Activated CD8-positive, alpha-beta memory T cell treated with anti-CD3 and anti-CD28 coated beads for 24 hours (primary cell): Measurements from ENCODE around the gene DUSP22.

Source experiments
- DNase-seq: peaks from one replicate; pipeline ENCODE4 v3.0.0-alpha.2; 2020

DUSP22 gene

GRCh38 chr6:382883-383810, 90.9 kb downstream of the DUSP22 start:
- DNase-seq = no peak

- no peak for DNase-seq
Observed at GRCh38 chr6:383856-384255, 91.6 kb downstream of the DUSP22 start.

- DNase-seq = no peak
Observed at GRCh38 chr6:384898-385297, 92.6 kb downstream of the DUSP22 start.

- DNase-seq = no peak
Observed at GRCh38 chr6:385614-386013, 93.3 kb downstream of the DUSP22 start.

- no peak for DNase-seq
Observed at GRCh38 chr6:386688-387266, 94.5 kb downstream of the DUSP22 start.

- DNase-seq = no peak
Observed at GRCh38 chr6:387293-387741, 95.0 kb downstream of the DUSP22 start.

GRCh38 chr6:388202-388903, 96.1 kb downstream of the DUSP22 start:
- no peak for DNase-seq

GRCh38 chr6:389143-389542, 96.9 kb downstream of the DUSP22 start:
- DNase-seq = no peak

DNA sequence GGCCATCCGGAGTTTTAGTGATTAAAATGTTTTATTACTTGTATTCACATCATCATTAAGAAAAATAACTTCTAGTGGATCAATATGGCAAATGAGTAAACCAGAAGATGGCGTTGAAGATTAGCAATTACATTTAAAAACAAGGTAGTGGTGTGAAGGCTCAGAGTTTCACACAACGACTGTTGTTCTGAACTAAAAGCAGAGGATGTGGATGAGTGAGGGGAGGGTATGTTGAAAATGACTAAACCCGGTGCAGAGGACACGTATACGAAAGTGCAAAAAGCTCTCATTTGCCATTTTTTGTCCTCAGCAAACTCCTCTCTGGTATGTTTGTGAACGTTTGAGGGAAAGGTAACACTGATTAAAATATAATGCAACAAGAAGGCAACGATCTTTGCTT, 97.3 kb downstream of the DUSP22 start:
- DNase-seq = no peak

- peak; percentile 88 for DNase-seq
Observed at GRCh38 chr6:390914-391558, 98.7 kb downstream of the DUSP22 start.

DNA sequence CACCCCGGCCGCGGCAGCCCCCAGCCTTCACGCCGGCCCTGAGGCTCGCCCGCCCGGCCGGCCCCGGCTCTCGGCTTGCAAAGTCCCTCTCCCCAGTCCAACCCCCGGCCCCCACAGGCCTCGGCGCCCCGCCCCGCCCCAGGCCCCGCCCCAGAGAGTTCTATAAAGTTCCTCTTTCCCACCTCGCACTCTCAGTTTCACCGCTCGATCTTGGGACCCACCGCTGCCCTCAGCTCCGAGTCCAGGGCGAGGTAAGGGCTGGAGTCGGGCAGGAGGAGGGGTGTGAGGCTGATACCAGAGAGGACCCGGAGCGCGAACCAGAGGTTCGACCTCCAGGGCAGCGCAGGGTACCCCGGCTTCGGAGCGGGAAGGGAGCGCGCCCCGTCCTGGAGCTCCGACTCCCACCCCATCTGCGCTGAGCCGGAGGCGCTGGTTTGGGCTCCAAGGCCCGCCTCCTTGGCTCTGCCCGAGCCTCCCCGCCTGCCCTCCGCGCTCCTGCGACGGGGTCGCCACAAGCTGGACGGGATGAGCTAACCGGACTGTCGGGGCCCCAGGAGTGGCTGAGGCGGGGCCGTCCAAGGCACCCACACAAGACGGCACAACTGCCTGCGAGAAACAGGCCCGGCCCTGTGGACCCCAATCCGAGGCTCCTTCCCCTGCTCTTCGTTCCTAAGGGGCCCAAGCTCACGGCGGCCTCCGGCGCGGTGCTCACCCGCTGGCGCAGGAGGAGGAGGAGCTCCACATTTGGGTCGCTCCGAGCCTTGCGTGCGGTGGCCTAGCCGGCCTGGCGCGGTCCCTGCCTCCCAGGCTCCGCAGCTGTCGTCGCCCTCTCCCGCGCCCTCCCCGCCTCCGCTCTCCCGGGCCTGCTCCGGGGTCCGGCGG, 99.5 kb downstream of the DUSP22 start, which contains the start of gene IRF4:
Gene IRF4, plus strand, starts transcription at position 194 of the 882 bp plus-strand sequence. CDS start 1,401 bp downstream, outside the sequence.
- peak; percentile 95 for DNase-seq

DNA sequence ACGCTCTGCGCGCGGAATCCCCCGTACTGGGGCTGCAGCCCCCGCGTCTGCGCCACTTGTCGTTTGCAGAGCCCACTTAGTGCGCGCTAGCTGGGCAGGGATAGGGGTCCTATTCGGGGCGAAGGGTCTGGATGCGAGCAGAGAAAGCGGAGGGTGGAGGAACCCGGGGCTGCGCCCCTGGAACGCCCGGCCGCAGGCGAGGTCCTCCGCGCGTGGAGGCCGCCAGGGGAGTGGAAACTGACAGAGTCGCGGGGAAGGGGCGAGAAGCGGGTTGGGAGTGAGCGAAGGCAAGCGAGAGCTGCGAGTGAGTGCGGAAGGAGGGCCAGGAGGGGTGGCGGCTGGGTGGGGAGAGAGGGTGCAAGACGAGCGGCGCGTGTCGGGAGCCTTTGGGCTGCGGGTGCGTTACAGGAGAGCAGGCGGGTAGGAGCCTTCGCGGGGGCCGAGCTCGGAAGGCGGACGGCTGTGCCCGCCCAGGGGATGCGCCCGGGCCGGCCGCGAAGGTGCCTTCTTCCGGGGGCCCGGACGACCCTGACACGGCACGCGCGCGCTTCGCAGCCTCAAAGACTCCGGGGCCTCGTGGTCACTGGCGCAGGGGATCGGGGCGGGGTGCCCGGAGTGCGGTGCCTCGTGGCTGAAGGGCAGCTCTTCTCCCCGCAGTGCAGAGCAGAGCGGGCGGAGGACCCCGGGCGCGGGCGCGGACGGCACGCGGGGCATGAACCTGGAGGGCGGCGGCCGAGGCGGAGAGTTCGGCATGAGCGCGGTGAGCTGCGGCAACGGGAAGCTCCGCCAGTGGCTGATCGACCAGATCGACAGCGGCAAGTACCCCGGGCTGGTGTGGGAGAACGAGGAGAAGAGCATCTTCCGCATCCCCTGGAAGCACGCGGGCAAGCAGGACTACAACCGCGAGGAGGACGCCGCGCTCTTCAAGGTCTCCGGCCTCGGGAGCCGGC, 100.4 kb downstream of the DUSP22 start:
- peak; percentile 84 for DNase-seq

GRCh38 chr6:393391-394221, 101.3 kb downstream of the DUSP22 start:
- DNase-seq = peak; percentile 81

DNA sequence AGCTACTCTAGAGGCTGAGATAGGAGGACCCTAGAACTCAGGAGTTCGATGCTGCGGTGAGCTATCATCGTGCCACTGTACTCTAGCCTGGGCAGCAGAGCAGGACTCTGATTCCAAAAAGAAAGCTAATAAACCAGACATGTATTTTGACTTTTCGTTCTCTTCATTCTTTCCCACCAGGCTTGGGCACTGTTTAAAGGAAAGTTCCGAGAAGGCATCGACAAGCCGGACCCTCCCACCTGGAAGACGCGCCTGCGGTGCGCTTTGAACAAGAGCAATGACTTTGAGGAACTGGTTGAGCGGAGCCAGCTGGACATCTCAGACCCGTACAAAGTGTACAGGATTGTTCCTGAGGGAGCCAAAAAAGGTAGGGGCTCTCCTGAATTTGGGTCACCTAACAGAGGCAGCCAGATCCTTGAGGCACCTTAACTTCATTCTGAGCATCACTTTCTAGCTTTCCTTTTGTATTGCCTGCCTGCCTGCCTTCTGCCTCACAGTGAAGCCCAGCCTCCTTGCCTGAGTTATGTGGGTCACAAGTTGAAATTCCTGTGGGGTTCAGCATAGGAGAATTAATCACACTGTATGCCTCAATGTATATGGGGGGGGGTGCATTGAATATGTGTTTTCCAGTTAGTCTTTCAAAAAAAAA, 102.5 kb downstream of the DUSP22 start:
- peak; percentile 69 for DNase-seq

DNA sequence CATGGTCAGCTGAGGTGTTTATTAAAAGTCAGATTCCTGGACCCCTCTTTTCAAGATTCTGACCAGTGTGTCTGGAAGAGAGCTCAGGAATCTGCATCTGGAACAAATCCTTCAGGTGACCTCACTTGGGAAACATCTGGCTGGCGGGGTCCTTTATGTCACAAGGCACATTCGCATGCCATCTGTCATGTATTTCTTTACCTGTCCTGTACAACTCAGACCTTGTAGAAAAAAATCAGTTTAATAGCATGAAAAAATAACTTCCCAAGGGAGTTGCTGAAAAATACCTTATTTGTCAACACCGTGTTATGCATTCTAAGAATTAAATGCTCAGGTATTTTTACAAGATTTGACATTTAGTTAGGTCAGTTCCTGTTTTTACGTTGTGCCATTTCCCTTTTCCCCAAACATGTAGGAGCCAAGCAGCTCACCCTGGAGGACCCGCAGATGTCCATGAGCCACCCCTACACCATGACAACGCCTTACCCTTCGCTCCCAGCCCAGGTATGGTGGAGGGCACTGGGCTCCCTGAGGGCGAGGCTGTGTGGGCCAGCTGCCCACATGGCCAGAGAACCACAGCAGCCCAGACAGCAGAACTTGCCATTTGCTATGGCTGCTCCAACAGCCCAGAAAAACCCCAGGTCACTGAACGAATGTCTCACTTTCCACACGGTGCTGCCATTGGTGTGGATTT, 103.3 kb downstream of the DUSP22 start:
- peak; percentile 69 for DNase-seq

GRCh38 chr6:396126-396520, 103.8 kb downstream of the DUSP22 start:
- DNase-seq = peak; percentile 32

GRCh38 chr6:397056-397455, 104.8 kb downstream of the DUSP22 start:
- DNase-seq = peak; percentile 56

DNA sequence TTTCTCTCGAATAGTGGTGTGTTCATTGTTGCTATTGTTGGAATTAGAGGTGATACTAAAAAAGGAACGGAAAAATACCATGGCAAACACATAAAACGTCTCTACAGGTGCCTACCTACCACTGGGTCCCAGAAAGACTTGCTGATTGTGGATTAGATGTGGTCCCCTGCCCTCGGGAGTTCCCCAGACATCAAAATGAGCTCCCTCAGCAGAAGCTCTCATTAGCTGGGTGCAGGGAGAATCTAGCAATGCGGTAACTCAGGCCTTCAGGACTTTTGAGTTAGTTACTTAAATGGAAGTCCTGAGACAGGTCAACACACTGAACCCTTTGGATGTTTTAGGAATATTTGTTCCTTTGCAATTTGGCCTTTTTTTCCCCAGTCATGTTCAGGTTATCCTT, 105.3 kb downstream of the DUSP22 start:
- DNase-seq = peak; percentile 59

DNA sequence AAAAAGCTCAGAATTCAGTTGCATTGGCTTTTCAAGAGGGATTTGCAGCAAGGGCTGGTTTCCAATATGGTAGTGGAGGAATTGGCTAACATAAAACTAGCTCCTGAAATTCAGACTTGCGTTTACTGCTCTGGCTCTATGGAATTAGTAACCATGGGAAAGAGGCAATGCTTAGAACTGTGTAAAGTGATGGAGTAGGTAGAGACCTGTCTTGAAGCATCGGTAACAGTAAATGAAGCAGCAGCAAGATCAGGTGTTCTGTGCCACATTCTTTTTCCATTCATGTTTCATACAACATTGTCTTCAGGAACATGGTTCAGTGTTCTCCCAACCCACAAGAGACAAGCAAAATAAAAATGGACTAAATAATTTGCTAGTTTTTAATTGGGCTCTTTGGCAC, 105.8 kb downstream of the DUSP22 start:
- no peak for DNase-seq
